ENCODE data around the gene SLC9C1. TPM values are rescaled to one million over a fixed set of nuclear protein-coding genes. Genes with fewer than 3 reads are reported as not detected.

SLC9C1 gene
- total and polyA plus RNA-seq, 2 experiments from 2014 or later: 0.03 TPM; not detected in 1

DNA sequence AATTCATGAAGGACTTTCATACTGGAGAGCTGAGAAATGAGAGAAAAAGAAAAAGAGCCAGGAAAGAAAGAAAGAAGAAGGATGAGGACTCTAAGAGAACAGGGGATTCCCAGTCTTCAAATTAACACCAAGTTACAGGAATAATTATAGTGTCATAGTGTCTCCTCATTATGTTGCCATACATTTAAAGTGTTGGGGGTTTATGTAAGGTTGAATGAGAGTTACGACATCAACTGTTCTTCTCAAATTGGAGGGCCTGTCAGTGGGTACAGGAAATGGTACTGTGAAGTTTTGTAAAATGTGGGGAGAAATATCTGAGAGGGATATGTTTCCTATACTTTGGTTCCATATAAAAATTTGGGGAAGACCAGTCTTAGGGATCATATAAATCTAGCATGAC, 26.7 kb upstream of the SLC9C1 start:
- Histone ChIP-seq H3K4me2 (peak overlapping the region; percentile 73), H3K27ac (no peak overlapping the region), H3K36me3 (replicated peaks; ENCODE audit: insufficient read depth, low read depth) (no peaks in the 10 kb centered on the region), H2AFZ (peak overlapping the region; percentile 3), H3K9me3 (ENCODE audit: low read depth) (no peaks in the 10 kb centered on the region), H3K4me3 (no peak overlapping the region), H4K20me1 (ENCODE audit: insufficient read depth, poor library complexity, severe bottlenecking) (no peaks in the 10 kb centered on the region), H3K27me3 (no peaks in the 10 kb centered on the region), H3K79me2 (no peaks in the 10 kb centered on the region), H3K9me2 (replicated peaks; ENCODE audit: insufficient read depth) (no peaks in the 10 kb centered on the region), H3K4me1 (ENCODE audit: insufficient read depth) (peaks cover 7% of the 10 kb centered on the region)
- DNase-seq (ENCODE audit: low spot score): no peak
- no peak for TF ChIP-seq EZH2 (IDR thresholded peaks at IDR 0.05; ENCODE audit: borderline replicate concordance)
- TF ChIP-seq, protein P1, sequence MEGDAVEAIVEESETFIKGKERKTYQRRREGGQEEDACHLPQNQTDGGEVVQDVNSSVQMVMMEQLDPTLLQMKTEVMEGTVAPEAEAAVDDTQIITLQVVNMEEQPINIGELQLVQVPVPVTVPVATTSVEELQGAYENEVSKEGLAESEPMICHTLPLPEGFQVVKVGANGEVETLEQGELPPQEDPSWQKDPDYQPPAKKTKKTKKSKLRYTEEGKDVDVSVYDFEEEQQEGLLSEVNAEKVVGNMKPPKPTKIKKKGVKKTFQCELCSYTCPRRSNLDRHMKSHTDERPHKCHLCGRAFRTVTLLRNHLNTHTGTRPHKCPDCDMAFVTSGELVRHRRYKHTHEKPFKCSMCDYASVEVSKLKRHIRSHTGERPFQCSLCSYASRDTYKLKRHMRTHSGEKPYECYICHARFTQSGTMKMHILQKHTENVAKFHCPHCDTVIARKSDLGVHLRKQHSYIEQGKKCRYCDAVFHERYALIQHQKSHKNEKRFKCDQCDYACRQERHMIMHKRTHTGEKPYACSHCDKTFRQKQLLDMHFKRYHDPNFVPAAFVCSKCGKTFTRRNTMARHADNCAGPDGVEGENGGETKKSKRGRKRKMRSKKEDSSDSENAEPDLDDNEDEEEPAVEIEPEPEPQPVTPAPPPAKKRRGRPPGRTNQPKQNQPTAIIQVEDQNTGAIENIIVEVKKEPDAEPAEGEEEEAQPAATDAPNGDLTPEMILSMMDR (IDR thresholded peaks at IDR 0.05; ENCODE audit: poor library complexity): no peak
- TF ChIP-seq EZH2phosphoT487 (IDR thresholded peaks at IDR 0.05; ENCODE audit: low read depth, severe bottlenecking, unreplicated experiment): no peak
- WGBS (ENCODE audit: low lambda C conversion rate, missing lambda C conversion rate): 89% methylated on average over 1 of the region's 1 CpG

DNA sequence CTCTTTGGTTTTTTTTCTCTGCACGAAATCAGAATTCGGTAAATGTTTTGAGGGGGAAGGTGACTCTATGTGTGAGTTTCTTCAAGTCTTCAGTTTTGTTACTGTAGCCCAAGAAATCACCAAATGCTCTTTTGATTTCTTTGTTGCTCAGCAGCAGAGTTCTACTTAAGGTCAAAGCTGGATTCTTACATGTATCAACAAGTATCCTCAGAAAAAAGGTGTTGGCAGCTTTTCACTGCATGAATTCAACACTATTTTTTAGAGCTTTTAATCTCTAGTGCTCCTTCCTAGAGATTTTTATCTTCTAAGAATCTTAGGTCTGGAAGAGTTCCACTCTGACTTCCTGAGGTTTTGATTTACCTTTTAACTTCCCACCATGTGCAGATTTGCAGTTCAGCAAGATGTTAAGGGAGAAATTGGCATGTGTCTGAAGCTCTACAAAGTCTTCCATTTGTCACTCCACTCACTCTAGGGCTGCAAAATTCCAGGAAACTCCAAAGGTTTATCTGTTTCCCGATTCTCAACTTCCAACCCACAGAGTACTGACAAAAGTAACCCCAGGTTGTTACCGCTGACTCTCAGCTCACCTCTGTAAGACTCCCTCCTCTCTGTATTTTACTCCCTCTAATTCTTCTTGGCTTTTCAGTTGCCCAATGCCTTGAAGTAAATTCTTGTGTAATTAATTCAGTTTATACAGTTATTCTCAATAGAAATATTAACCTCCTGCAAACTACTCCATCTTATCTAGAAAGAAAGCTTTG, 25.7 kb upstream of the SLC9C1 start:
- H3K9me3 ChIP-seq (ENCODE audit: low read depth): no peaks in the 10 kb centered on the region
- no peaks in the 10 kb centered on the region for H3K36me3 ChIP-seq (replicated peaks; ENCODE audit: insufficient read depth, low read depth)
- 50% methylated on average over 4 of the region's 4 CpGs for WGBS (ENCODE audit: low lambda C conversion rate, missing lambda C conversion rate)
- no peak overlapping the region for H2AFZ ChIP-seq
- H3K4me1 ChIP-seq (ENCODE audit: insufficient read depth): peaks cover 7% of the 10 kb centered on the region
- H3K27me3 ChIP-seq: no peaks in the 10 kb centered on the region
- no peaks in the 10 kb centered on the region for H3K79me2 ChIP-seq
- no peak overlapping the region for H3K27ac ChIP-seq
- no peaks in the 10 kb centered on the region for H4K20me1 ChIP-seq (ENCODE audit: insufficient read depth, poor library complexity, severe bottlenecking)
- H3K4me3 ChIP-seq: no peak overlapping the region
- TF ChIP-seq EZH2phosphoT487 (IDR thresholded peaks at IDR 0.05; ENCODE audit: low read depth, severe bottlenecking, unreplicated experiment) (no peak), EZH2 (IDR thresholded peaks at IDR 0.05; ENCODE audit: borderline replicate concordance) (no peak)
- TF ChIP-seq, protein P1 (IDR thresholded peaks at IDR 0.05; ENCODE audit: poor library complexity): no peak
- DNase-seq (ENCODE audit: low spot score): no peak
- peak overlapping the region; percentile 11 for H3K4me2 ChIP-seq
- no peaks in the 10 kb centered on the region for H3K9me2 ChIP-seq (replicated peaks; ENCODE audit: insufficient read depth)

DNA sequence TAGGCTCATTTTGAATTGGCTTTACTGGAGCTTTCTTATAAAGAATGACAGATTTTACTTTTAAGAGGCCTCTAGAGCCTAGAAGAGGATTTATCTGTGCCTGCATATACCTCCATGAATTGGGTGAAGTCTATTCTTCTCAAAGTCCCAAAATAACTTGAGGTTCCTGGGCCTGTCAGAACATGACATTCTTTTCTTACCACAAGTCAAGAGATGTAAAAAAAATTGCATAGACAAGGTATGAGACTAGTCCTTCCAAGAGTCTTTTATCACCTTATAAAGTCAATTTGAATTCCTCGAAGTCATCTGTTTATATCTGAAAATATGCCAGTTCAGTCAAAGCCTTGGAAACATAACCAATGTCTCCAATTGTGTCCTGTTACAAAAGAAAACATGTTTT, 21.8 kb upstream of the SLC9C1 start:
- Histone ChIP-seq H3K36me3 (replicated peaks; ENCODE audit: insufficient read depth, low read depth) (no peaks in the 10 kb centered on the region), H3K79me2 (no peaks in the 10 kb centered on the region), H2AFZ (no peak overlapping the region), H3K27me3 (no peaks in the 10 kb centered on the region), H4K20me1 (ENCODE audit: insufficient read depth, poor library complexity, severe bottlenecking) (no peaks in the 10 kb centered on the region), H3K4me1 (ENCODE audit: insufficient read depth) (peaks cover 7% of the 10 kb centered on the region), H3K9me3 (ENCODE audit: low read depth) (no peaks in the 10 kb centered on the region), H3K4me2 (no peak overlapping the region), H3K9me2 (replicated peaks; ENCODE audit: insufficient read depth) (no peaks in the 10 kb centered on the region), H3K4me3 (no peak overlapping the region), H3K27ac (no peak overlapping the region)
- DNase-seq (ENCODE audit: low spot score): no peak
- TF ChIP-seq, protein P1 (IDR thresholded peaks at IDR 0.05; ENCODE audit: poor library complexity): no peak
- TF ChIP-seq EZH2 (IDR thresholded peaks at IDR 0.05; ENCODE audit: borderline replicate concordance) (no peak), EZH2phosphoT487 (IDR thresholded peaks at IDR 0.05; ENCODE audit: low read depth, severe bottlenecking, unreplicated experiment) (no peak)
- WGBS (ENCODE audit: low lambda C conversion rate, missing lambda C conversion rate): 88% methylated on average over 1 of the region's 1 CpG
